ENCODE measurements around the gene GFER. TPM values are rescaled to one million over a fixed set of nuclear protein-coding genes. Genes with fewer than 3 reads are reported as not detected.
A peak's percentile ranks its signal among the peaks of the same experiment; 100 is the strongest.

Gene GFER
- total and polyA plus RNA-seq, 10 of the 15 experiments (the other 5 are each of a cell fraction or from before 2014, with no cell fraction given), result 2.4 to 57.7 (median 31.3) TPM

DNA sequence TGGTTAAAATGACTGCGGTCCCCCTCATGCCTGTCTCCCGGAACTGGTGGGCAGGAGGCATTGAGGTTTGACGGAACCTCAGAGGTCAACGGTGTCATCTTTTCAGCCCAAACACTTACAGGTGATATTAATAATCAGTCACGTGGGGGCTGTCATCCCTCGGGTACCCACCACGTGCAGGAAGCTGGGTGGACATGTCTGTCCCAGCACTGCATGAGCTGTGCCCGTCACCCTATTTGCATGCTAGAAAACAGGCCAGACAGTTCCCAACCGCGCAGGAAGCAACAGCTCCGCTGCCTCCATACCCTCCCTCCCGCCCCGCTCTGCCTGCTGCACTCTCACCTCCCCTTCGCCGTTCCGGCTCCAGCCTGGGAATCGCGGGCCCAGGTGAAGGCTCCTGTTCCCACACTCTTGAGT lies 7.2 kb downstream of the GFER start (continued):
- no peak for TF ChIP-seq ZNF274 (IDR thresholded peaks at IDR 0.05; ENCODE audit: insufficient read depth, insufficient read length)
- no peak for TF ChIP-seq TCF7 (IDR thresholded peaks at IDR 0.05; ENCODE audit: borderline replicate concordance)
- TF ChIP-seq, protein P1, sequence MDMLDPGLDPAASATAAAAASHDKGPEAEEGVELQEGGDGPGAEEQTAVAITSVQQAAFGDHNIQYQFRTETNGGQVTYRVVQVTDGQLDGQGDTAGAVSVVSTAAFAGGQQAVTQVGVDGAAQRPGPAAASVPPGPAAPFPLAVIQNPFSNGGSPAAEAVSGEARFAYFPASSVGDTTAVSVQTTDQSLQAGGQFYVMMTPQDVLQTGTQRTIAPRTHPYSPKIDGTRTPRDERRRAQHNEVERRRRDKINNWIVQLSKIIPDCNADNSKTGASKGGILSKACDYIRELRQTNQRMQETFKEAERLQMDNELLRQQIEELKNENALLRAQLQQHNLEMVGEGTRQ (IDR thresholded peaks at IDR 0.05; ENCODE audit: borderline replicate concordance, low read depth, low read length), result peak; percentile 90
- no peak for TF ChIP-seq GABPA (IDR thresholded peaks at IDR 0.05; ENCODE audit: low read depth)
- TF ChIP-seq EZH2 (IDR thresholded peaks at IDR 0.05; ENCODE audit: borderline replicate concordance, control insufficient read depth, low read depth, low read length), result no peak
- no peak for TF ChIP-seq E2F4 (IDR thresholded peaks at IDR 0.05; ENCODE audit: low read depth, low read length)
- TF ChIP-seq POLR2AphosphoS5 (IDR thresholded peaks at IDR 0.05; ENCODE audit: low read length), result peak; percentile 48
- TF ChIP-seq BACH1 (IDR thresholded peaks at IDR 0.05; ENCODE audit: borderline replicate concordance), result no peak
- TF ChIP-seq RAD51 (IDR thresholded peaks at IDR 0.05), result peak; percentile 97
- peak in 1 of 2 experiments; percentile 80; a peak in 1 of 4 replicates for TF ChIP-seq ETV6 (conservative IDR thresholded peaks at IDR 0.05 in 1 of 2, IDR thresholded peaks at IDR 0.05 in 1 of 2; ENCODE audit: borderline replicate concordance in 1 of 2, low read depth in 1 of 2)
- no peak for TF ChIP-seq POLR2AphosphoS2 (IDR thresholded peaks at IDR 0.05; ENCODE audit: low read depth, low read length)
- no peak for TF ChIP-seq SMARCA5 (IDR thresholded peaks at IDR 0.05)
- TF ChIP-seq JUNB (IDR thresholded peaks at IDR 0.05), result no peak
- no peak for TF ChIP-seq SKIL (IDR thresholded peaks at IDR 0.05; ENCODE audit: low read depth, poor library complexity, severe bottlenecking)
- peak; percentile 82 for TF ChIP-seq PKNOX1 (IDR thresholded peaks at IDR 0.05)
- peak; percentile 82 for TF ChIP-seq MEF2B (IDR thresholded peaks at IDR 0.05; ENCODE audit: partially characterized antibody, poor library complexity, severe bottlenecking)
- no peak for TF ChIP-seq ZNF622 (IDR thresholded peaks at IDR 0.05)
